Cerebellar nuclear complex (tissue), 1 donor: ENCODE data around the gene PPP1R14B.

Experiments used
- DNase-seq, 2 experiments: peaks; one replicate each; lab custom pipeline; 2025; lab: John Stamatoyannopoulos, UW

PPP1R14B gene, protein sequence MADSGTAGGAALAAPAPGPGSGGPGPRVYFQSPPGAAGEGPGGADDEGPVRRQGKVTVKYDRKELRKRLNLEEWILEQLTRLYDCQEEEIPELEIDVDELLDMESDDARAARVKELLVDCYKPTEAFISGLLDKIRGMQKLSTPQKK

DNA sequence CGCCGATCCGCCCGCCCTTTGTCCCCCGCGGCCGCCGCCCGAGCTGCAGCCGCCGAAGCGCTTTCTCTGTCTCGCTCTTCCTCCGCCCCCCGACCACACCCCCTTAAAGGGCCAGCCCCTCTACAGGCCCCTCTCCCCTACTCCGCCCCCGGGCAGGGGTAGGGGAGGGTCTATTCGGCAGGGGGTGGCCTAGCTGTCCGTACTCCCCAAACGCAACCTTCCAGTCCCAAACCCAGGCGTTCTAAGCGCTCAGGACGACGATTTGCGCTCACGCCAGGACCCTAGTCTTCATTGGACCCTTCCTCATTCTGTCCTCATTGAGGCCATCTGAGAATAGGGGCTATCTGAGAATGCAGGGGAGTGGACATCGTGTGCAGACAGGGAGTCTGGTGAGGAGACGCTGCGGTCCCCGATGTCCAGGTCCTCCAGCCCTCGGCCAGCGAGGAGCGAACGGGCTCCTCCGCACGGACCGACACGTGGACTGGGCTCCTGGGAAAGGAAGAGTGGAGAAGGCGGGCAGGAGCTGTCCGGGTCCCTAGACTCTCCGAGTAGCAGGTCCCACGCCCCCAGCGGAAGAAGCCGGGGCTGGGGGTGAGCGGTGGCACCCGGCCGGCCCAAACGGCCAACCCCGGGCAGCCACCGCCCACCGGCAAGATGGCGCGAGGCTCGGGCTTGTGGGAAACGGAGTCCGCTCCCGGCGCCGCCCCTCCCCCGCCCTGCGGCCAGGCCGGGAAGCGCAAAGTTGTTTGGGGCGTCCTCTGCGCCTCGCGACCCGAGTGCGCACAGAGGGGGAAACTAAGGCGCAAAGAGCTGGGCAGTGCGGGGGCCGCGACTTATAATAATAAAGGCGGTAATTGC, at the start of gene PPP1R14B:
PPP1R14B (minus strand) TSS at position 73 of the 858 bp plus-strand sequence. CDS start 270 bp downstream, outside the sequence.
- peak in 1 of 2 experiments; percentile 24 for DNase-seq

DNA sequence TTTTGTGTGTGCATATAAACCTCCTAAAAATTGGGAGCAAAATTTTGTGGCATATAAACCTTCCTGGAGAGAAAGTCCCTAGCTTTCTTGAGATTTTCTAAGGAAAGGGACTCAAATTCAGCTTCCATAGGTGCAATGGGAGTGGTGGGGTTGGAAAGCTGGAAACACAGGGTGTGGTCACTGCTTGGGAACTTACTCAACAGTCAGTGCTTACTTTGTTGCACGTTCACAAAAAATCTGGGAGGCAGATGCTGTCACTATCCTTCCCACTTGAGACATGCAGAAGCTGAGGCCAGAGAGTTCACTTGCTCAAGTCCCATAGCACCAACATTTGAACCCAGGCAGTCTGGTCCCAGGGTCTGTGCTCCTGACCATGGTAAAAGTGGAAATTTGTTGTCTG, 49.5 kb upstream of the PPP1R14B start:
- no peak for DNase-seq

DNA sequence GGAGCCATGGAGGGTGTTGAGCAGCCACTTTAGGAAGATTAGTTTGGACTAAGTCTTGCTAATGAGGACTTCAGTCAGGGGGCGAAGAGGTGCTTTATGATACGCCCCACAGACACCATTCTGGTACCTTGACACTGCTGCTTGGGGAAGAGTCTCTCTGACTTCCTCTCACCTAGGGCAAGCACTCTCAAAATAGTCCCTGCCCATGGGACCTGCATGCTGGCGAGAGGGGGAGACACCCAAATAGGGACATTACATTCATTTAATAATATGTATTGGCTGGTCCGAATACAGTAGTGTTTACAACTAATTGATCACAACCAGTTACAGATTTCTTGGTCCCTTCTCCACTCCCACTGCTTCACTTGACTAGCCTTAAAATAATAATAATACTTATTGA, 49.0 kb upstream of the PPP1R14B start:
- no peak for DNase-seq

DNA sequence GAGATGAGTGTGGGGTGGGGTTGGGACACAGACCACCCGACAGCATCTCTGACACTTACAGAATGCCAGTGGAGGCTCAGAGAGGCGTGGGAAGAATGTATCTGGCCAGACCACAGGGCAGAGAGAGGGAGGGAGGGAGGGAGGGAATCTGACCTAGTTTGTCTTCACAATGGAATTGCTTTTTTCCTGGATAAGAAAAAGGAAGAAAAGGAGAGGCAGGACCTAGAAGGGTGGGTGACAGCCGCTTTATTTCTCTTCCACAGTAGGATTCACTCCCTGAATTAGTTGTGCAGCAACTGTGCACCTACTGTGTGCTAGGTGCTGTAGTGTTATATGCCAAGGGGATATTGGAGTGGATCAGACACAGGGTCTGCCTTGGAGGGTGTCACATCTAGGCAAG, 48.0 kb upstream of the PPP1R14B start:
- DNase-seq, result no peak

DNA sequence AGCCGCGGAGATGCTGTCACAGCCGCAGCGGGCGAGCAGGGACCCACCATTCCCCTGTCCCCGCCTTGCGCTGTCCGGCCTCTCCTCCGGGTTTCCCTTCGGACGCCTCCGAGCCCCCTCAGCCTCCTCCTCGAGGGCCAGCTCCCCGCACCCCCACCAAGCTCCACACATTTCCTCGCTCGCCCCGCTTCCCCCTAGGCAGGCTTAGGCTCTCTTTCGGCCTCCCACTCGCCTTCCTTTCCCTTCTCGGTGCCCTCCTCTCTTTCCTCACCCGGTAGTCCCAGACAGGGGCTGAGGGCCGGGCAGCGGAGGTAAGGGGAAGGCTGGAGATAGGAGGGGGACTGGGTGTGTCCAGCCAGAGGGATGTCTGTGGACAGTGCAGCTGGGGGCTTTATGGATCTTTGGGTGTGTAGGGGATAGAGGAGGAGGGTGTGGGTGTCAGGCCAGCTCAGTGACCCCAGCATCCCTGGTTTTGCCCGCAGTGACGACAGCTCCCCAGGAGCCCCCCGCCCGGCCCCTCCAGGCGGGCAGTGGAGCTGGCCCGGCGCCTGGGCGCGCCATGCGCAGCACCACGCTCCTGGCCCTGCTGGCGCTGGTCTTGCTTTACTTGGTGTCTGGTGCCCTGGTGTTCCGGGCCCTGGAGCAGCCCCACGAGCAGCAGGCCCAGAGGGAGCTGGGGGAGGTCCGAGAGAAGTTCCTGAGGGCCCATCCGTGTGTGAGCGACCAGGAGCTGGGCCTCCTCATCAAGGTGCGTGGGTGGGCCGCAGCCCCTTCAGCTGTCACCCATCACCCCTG, 45.9 kb upstream of the PPP1R14B start:
- DNase-seq, result no peak

DNA sequence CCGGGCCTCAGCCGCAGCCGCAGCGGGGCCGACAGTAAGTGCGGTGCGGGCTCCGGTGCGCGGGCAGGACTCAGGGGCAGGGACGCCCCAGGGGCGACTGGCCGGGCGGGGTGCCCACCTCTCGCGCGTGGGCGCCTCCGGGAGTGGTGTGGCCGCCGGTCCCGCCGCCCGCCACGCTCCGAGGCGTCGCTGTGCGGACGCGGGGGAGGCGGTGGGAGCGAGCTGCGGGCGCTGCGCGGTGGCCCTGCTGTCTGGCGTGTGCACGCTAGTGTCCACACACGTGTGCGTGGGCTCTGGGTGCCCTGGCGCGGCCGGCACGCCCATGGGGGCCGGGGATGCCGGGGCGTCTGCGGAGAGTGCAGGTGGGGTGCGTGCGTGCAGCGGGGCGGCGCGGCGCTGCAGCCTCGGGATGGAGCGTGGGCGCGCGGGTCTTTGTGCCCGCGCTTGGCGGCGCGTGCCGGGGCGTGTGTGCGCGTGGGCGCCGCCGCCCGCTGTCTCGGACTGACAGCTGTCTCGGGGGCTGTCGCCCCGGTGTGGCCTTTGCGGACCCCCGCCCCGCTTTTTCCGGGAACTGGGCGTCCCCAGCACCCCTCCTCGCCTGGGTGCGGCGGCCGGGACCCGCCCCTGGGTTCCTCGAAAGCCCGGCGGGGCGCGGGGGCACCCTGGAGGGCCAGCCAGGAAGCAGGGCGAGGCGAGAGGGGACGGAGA, 45.2 kb upstream of the PPP1R14B start:
- no peak for DNase-seq

DNA sequence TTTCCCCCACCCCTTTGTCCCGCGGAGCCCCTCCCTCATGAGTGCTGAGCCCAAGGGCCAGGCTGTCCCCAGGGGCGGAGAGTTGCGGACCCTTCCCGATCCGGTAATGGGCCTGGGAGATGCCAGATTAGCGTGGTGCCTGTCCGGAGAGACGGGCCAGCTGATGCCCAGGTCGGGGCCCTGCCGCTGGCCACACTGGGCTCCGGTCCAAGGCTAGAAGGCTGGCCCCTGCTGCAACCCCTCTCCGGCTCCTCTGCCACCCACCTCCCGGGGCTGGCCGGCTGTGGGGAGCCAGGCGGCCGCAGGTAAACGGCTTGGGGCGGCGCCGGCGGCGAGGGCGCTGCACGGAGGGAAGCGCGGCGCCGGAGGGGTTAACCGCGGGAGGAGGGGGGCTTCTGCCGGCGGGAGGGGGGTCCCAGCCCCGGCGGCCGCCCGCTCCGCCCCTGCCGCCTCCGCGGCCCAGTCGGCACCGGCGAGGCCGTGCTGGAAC, 44.6 kb upstream of the PPP1R14B start, which contains the start of gene KCNK4:
KCNK4 (plus strand) TSS at position 41 of the 490 bp plus-strand sequence. CDS start 1,717 bp downstream, outside the sequence.
- no peak for DNase-seq

DNA sequence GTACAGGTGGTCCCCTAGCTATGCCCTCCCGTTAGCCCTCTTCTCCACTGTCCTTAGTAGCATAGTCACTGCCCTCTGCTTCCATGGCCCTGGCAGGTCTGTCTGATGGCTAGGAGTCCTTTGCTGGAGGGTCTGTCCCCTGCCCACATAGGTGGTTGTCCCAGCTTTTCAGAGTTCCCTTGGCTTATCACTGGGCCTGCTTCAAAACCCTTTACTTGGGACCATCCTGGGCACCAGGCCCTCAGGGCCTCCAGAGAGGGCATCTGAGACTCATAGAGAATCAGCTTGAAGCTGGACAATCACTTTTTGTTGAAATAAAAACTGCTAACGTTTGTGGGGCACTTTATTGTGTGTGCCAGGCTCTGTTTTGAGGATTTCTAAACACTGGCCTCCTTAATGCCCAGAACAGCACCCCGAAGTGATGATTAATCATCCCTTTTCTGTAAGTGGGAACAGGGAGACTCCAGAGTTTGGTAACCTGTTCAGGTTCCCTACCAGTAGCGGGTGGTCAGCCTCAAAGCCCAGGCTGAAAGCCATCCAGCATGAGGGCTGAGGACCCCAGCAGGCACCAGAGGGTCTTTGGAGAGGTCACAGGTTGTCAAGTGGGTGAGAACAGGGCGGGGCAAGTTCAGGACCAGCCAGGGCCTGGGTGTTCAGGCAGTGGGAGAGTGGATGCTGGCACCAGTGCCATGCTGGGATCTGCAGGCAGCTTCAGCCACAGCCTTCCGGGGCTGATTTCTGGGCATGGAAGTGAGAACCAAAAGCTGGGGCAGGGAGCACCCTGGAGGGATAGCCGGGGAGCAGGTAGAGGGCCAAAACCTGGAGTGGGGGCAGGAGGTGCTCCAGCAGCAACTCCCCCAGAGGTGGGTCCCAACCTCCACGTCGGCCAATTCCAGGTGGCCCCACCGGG, 43.9 kb upstream of the PPP1R14B start:
- no peak for DNase-seq

DNA sequence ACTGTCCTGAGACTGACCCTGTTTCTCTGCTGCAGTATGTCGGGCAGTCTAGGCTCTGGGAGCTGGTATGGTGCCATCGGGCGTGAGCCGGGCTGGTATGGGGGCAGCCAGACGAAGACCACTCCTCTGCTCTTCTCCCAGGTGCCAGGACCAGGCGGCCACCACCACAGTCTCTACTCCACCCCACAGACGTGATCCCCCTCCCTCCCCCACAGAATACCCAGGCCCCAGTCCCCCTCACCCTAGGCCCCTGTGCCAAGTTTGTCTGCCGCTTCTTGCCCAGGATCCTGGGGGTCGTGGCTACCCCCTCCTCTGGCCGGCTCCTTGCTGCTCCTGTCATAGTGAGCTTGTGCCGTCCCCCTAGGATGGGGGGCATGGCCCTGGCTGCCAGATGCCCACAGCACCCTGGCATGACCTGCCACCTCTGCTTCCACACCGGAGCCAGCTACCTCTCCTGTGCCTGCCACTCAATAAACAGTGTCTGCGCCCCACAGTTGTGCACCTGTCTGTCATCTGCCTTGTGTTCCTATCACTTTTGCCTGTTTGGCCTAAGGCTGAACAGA, 42.3 kb upstream of the PPP1R14B start:
- DNase-seq, result no peak

DNA sequence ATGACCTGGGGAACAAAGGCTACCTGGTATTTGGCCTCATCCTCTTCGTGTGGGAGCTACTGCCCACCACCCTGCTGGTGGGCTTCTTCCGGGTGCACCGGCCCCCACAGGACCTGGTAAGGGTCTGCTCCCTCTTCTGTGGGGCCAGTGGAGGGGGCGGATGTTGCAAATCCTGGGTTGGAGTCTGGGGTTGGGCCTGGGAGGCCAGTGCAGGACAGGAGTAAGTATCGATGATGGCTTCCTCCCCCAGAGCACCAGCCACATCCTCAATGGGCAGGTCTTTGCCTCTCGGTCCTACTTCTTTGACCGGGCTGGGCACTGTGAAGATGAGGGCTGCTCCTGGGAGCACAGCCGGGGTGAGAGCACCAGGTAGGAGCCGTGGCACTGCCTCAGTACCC, 41.6 kb upstream of the PPP1R14B start:
- DNase-seq, result no peak

DNA sequence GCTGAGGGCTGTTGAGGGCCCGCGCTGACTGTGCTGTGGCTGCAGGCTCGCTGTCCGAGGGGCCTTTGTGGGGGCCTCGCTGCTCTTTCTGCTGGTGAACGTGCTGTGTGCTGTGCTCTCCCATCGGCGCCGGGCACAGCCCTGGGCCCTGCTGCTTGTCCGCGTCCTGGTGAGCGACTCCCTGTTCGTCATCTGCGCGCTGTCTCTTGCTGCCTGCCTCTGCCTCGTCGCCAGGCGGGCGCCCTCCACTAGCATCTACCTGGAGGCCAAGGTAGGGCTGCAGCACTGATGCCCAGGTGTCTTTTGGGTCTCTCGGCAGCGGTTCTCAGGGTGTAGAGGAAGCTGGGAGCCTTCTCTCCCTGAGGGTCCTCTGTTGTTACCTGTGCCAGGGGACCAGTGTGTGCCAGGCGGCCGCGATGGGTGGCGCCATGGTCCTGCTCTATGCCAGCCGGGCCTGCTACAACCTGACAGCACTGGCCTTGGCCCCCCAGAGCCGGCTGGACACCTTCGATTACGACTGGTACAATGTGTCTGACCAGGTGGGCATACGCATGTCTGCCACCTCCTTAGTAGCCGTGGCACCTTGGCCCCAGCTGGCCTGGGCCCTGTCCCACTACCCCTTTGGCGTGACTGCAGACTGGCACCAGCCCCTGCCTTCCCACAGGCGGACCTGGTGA, 41.1 kb upstream of the PPP1R14B start:
- no peak for DNase-seq

DNA sequence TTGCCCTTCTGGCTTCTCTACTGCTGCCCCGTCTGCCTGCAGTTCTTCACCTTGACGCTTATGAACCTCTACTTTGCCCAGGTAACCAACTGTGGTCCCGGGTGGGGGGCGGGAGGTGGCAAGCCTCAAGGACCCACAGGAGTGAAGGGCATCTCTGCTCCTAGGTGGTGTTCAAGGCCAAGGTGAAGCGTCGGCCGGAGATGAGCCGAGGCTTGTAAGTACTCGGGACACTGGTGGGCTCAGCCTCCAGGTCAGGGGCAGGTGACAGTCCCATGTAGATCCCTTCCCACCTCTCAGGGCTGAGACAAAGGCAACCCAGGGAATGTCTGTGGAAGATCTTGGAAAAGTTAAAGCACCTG, 40.0 kb upstream of the PPP1R14B start:
- DNase-seq, result no peak

DNA sequence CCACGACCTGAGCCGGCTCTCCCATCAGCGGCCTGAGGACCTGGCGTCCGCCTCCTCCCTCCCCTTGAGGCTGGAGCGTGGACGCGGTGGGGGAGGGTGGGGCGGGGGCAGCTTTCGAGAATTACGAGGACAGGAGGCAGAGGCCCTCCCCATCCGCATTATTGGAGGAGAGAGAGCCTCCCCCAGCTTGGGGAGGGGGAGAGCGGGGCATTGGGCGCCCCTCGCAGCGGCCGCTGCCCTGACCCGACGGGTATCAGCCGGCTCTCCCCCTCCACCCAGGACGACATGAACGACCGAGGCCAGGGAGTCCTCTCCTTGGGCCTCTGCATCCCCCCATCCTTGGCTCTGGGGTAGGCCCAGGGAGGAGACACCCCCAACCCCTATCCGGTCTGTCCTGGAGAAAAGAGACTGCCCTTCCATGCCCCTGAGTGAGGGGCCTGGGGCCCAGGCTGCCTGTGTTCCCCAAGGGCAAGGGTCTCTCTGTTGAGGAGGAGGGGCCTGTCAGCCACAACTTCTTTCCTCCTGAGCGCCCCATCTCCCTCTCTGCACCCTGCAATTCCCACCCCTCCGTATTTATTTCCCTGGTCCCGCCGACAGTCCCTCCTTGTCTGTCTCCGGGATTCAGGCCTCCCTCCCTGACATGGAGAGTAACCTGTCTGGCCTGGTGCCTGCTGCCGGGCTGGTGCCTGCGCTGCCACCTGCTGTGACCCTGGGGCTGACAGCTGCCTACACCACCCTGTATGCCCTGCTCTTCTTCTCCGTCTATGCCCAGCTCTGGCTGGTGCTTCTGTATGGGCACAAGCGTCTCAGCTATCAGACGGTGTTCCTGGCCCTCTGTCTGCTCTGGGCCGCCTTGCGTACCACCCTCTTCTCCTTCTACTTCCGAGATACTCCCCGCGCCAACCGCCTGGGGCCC, 39.4 kb upstream of the PPP1R14B start:
- DNase-seq, result no peak

DNA sequence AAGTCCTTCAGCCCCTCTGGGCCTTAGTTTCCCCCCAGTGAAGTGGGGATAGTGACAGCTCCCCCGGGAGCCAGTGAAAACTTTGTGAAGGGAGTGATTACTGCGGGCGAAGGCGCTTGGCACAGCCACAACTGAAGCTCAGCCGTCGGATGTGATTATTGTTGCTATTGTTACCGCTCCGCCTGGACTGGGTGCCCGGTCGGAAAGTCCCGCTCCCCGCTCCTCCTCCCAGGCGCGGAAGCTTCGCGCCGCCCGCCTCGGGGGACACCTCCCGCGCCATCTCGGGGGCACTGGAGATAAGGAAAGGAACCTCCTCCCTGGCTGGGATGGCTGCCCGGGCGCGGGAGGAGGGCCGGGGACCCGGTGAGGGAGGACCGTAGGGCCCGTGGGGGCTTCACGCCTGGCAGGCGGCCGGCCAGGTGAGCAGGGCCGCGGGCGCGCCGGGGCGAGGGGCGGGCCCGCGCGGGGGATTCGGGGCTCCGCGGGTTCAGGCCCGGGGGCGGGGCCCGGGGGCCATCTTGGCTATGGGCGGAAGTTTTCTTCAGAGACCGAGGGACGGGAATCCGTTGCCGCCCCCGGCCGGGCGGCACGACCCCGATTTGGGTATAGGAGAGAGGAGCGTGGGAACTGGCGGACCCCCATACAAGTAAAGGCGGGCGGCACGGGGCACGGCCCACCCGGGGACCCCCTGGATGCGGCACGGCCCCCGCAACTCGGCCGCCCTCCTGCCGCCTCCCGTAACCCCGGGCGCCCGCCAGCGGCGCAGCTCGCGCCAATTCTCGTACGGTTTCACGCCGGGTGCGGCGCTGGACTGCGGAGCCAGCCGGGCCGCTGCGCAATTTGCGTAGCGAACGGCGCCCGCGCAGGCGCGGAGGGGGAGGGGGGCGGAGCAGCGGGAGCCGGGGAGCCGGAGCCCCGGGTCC, 38.5 kb upstream of the PPP1R14B start, which contains the start of gene GPR137:
GPR137 (plus strand) TSS at position 887 of the 923 bp plus-strand sequence. CDS start 677 bp downstream, outside the sequence.
- DNase-seq, result peak in 1 of 2 experiments; percentile 50

DNA sequence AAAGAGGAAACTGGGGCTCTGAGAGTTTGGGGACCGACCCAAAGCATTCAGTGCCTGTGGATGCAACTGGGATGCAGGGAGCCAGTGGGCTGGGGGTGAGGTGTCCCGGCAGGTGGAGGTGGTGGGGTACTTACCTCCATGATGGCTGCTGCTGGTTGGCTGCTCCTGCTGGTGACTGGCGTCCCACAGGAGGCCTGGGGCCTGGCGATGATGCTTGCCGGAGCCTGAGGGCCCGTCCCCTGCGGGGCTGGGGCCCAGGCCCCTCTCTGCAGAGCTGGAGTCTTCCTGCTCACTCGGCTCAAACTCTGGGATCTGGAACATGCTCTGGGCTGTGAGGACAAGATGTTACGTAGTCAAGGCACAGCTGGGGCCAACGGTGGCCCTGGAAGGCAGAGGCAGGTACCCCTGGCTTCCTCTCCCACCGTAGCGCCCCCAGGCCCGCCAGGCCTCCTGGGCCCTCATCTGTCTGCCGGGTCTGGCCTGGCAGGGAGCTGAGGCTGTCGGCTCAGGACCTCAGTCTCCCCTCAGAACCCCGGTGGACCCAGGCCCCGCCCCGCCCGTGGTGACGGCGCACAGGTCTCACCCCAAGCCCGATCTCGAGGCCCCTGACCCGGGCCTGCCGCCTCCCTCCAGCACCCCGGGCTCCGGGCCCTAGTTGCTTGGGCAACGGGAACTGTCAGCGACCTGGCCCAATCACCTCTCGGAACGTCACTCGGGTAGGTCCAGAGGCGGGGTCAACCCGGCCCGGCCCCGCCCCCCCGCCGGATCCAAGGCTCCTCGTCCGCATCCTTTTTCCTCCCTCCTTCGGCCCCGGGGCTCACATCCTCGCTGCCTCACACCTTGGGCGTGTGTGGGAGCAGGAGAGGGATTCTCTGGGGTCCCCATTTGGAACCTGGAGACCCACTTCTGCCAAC, 37.6 kb upstream of the PPP1R14B start, which contains the start of gene BAD:
BAD (minus strand) TSS at position 618 of the 914 bp plus-strand sequence; CDS start at position 321, 297 bp downstream.
- DNase-seq, result peak; percentile 80 to 84

DNA sequence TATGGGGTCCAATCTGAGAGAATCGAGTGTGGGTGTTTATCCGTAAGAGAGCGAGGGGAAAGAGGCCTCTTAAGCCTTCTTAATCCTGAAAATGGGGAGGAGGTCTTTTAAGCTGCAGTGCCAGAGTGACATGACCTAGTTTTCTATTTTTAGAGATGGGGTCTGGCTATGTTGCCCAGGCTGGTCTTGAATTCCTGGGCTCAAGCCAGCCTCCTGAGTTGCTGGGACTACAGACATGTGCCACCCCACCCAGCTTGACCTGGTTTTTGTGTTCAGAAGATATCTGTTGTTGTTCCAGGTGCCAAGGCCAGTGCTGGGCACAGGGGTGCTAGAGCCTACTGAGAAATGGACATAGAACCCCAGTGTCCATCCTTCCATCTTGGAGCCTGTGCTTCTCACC, 36.3 kb upstream of the PPP1R14B start:
- no peak for DNase-seq
